ENCODE measurements around the gene TNS1.
A peak's percentile ranks its signal among the peaks of the same experiment; 100 is the strongest.
"Not testable (repeated sequence)": the region's sequence is repeated elsewhere in the genome, so short reads cannot be mapped to it uniquely, and the experiment has no call there.

Gene TNS1

DNA sequence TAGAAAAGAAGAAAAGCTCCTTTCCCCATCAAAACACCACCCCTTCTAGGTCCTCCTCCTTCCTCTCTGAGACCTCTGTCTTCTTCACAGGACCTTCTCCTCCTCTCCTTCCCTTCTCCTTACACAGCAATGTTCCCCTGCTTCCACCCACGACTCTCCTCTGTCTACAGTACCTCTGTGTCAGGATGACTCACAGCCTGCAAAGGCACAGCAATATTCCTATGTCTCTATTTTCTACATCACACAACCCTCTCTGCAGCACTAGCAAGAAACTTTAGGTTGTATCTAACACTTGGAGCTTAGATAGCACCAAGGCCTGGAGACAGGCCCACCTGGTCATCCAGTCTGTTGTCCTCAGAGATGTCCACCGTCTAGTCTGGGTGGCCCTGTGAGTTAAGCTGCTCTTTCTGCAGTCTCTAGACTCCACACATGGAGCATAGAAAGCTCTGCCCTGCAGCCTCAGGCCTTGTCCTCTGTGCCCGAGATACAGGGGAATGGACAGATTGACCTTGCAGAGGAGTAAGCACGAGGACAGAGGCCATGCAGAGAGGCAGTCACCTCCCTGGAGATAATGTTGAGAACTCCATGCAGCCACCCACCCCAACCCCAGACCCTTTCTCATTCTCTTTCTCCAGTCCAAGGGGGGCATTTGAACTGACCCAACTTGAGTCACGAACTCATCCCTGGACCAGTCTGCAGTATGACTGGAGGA, 212.0 kb downstream of the TNS1 start:
- no peak for DNase-seq

DNA sequence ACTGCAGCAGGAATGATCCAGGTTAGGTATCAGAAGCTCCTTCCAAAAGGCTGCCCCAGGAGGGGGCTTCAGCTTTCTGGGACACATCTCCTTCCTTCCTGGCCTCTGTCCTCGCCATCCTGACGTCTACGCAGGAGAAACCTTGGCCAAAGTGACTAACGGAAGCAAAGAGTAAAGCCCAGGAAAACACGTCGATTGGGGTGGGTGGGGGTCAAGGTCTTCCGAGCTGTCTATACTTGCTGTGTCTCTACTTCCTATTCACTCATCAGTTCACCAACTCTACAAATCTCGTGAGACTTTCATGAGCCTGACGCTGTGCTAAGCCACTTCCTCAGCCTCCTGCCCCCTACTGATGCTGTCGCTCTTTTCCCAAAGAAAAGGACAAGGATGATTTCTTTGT, 212.6 kb downstream of the TNS1 start:
- DNase-seq = peak; percentile 29

DNA sequence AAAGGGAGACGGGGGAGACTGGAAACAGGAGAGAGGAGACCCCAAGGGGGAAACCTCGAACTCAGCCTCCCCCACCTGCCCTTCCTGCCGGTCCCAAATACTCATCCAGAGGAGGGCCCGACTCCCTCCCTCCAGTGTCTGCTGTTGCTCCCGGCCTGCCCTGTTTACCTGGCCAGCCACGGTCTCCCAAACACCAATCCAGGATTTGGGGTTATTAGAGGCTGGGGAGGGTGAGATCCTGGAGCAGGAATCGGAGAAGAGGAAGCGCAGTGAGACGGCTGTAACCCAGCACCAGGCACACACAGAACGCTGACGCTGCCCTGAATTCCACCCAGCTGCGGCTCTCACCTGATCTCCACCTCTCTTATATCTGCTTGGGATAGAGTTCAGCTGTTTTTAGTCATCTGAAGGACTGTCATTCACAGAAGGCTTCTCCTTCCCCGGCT, 213.0 kb downstream of the TNS1 start:
- peak; percentile 24 for DNase-seq

DNA sequence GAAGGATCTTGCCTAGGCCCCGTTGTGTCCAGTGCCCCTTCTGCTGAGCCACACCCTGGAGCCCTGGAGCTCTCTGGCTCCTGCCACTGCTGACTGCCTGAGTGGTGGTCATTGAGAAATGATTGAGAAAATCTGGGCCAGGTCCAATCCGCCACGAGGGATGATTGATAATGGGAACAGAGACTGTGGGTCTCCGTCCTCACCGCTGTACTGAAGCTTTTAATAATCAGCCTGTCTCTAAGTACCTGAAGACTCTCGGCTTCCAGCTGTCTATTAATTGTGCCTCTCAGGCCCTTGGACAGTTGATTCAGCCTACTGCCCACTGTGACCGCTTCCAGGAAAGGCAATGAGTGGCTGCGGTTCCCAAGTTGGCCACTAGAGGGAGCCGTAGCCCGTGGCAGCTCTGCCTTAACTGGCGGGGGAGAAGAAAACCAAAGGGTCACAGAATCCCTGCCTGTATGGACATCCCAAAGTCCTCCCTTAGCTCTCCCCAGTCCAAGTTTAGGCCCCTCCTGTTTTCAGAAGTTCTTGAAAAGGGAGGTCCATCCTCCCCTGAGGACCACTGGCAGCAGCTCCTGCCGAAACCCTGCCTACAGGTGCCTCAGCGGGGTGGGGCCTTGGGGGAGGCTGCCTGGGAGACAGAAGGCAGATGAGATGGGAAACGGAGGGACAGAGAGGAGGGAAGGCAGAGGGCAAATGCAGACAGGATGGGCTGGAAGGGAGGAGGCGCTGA, 213.6 kb downstream of the TNS1 start:
- peak; percentile 80 for DNase-seq

DNA sequence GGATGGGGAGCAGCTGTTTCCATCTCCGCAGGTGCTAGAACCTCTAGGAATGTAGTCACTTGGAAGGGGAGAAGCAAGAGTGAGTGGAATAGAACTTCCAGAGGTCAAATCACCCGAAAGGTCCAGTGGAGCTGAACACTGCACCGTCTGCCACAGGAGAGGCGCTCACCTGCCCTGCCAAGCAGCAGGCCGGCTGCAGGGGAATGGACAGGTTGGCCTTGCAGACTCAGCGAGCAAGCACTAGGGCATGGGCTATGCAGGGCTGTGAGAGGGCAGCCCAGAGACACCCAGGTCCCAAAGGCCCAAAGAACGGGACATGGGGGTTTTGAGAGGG, 214.2 kb downstream of the TNS1 start:
- no peak for DNase-seq

DNA sequence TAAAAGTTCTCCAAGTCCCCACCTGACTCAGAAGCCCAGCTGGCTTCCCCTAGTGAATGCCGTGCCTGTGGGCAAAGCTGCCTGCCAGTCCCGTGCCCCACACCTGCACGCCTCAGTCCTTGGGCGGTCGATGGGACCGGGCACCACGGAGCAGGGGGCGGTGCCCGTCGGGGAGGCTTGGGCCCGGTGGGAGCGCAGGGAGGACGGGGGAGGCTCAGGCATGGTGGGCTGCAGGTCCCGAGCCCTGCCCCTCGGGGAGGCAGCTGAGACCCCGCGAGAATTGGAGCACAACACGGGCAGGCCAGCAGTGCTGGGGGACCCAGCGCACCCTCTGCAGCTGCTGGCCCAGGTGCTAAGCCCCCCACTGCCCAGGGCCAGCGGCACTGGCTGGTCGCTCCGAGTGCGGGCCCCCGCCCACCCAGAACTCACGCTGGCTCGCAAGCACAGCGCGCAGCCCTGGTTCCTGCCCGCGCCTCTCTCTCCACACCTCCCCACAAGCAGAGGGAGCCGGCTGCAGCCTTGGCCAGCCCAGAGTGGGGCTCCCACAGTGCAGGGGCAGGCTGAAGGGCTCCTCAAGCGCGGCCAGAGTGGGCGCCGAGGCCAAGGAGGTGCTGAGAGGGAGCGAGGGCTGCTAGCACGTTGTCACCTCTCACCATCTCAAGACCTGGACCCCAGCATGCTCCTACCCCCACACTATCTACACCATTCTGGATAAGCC, 215.5 kb downstream of the TNS1 start:
- DNase-seq = no peak

DNA sequence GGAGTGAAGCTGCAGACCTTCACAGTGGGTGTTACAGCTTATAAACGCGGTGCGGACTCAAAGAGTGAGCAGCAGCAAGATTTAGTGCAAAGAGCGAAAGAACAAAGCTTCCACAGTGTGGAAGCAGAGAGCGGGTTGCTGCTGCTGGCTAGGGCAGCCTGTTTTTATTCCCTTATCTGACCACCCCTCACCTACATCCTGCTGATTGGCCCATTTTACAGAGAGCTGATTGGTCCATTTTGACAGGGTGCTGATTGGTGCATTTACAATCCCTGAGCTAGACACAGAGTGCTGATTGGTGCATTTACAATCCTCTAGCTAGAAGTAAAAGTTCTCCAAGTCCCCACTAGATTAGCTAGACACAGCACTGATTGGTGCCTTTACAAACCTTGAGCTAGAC, 216.2 kb downstream of the TNS1 start:
- not testable (repeated sequence) for DNase-seq

DNA sequence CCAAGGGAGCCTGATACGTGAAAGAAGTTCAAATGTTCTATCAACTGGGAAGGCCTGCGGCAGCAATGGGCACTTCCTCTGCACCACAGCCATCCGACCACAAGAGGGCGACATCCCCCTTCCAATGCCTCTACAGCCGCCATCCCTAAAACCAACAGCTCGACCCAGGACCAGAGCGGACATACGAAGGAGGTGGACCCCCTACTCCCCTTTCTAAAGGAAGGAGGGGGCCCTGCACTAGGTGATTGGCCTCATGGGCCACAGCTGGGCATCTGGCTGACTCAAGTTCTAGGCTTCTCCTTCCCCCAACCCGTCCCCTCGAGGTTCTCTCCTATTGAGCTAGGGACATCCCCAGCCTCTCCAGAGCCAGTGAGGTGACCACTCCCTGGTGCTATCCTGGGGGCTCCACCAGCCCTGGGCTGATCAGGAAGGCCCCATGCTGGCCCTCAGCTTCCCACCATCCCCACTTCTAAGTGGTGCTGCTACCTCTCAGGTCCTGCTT, 217.2 kb downstream of the TNS1 start:
- peak; percentile 77 for DNase-seq

DNA sequence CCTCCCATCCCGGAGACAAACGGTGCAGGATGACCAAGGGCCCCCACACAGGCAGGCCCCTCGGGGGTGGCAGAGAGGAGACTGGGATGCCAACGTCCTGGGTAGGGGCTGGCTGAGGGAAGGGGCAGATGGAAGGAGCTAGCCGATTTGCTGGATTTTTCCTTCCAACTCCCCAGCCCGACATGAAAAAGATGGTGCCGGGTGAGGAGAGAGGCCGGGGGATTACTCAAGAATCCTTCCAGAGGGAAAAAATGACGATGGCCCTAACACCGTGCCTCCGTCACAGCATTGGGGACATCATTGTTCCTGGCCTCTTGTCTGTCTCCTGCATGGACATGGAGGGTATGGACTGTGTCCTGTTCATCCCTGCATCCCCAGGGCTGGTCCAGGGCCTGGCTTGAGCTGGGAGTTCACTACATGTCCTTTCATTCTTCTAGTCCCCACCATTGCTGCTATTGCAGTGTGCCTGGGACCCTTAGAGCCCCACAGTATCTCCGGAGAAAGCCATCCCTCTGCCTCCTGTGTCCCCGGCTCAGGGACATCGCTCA, 217.7 kb downstream of the TNS1 start:
- no peak for DNase-seq

DNA sequence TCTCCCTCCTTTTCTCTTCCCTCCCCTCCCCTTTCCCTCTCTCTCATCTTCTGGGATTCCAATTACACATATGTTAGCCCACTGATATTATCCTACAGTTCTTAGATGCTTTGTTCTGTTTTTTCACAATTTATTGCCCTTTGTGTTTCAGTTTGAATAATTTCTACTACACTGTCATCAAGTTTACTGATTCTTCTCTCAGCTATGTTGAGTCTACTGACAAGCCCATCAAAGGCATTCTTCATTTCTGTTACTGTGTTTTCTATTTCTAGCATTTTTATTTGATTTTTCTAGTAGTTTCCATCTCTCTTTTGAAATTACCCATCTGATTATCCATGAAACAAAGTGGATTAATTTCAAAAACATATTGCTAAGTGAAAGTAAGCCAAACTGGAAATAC, 219.6 kb downstream of the TNS1 start:
- DNase-seq = no peak

DNA sequence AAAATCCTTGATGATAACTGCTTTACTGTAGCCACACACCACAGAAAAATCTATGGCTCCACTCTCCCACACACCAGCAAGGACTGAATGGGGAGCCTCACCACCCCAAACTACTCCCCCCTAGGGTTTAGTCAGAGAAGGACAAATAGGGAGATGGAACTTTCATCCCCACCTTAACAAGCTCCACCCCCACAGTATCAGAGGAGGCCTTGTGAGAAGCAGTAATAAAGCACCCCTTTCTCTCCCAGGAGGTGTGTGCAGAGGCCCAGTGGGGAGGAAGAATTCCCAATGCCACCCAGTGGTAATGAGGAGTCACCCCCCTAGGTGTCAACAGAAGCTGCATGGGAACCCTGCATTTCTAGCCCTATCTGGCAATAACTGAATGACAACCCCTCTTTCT, 224.9 kb downstream of the TNS1 start:
- no peak for DNase-seq

DNA sequence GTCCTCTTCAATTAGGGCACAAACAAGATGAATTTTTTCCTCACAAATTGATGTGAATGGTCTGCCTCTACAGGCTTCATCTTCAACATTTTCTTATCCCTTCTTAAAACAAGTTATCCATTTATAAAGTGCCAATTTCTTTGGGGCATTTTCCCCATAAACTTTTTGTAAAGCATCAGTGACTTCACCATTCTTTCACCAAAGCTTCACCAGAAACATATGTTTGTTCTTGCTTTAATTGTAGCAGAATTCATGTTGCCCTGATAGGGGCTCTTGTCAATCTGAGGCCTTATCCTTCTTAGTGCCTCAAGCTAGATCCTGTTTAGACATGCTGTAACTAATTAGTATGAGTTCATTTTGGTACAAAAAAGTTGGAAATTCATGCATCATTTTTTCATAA, 226.2 kb downstream of the TNS1 start:
- no peak for DNase-seq

DNA sequence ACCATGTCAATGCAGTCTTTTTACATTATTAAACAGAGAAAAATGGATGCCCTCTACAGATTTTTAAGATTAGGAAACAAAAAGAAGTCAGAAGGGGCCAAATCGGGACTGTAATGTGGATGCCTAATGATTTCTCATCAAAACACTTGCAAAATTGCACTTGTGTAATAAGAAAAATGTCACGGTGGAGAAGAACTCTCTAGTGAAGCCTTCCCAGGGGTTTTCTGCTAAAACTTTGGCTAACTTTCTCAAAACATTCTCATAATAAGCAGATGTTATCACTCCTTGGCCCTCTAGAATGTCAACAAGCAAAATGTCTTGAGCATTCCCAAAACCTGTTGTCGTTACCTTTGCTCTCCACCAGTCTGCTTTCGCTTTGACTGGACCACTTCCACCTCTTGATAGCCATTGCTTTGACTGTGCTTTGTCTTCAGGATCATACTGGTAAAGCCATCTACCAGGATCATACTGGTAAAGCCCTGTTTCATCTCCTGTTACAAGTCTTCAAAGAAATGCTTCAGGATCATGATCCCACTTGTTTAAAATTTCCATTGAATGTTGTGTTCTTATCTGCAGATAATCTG, 226.8 kb downstream of the TNS1 start:
- DNase-seq = no peak

DNA sequence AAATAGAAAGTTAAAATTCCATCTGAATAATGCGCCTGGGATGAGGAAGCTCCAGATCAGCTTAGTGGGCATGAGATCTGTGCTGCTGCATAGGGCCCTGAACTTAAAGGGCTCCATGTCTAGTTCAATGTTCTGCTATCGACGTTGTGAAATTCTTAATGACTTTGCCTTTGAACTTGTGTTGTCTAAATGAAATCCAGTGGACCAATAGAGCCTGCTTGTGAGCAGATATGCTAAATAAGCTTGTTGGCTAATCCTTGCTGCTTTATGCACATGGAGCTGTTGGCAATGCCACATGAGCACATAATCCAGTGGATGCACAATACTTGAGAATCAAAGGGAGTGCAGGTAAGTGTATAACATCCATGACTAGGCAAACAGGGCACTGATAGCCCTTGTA, 228.6 kb downstream of the TNS1 start:
- DNase-seq = no peak

DNA sequence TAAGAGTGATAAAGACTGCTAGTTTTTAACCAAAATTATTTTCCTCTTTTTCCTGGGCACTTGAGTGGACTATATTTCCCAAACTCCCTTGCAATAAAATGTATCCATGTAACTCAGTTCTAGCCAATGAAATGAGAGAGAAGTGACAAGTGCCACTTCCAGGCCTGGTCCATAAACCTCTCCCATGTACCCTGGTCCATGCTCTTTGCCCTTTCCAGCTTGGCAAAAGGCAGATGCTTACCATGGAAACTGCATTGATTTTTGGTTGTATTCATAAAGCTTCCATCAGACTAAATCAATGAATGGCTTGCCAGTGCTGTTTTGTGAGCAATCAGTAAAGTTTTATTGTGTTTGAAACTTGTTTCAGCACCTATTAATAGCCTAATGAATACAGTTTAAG, 229.3 kb downstream of the TNS1 start:
- DNase-seq = no peak

DNA sequence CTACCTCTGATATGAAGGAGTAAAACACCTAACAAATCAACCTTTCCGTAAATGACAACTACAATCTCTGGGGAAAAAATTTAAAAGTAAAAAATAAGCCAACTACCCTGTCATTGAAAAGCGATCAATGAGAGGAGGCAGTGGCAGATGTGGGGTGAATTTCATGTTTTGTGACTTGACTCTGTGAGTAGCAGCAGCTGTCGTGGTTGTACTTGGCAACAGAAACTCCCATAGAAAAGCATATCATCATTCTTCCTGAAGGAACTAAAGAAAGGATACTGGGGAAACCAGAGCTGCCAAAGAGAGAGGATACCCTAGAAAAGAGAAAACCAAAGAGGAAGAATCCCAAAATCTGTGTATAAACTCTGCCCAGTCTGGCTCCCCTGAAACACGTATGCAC, 236.4 kb downstream of the TNS1 start:
- DNase-seq = no peak

DNA sequence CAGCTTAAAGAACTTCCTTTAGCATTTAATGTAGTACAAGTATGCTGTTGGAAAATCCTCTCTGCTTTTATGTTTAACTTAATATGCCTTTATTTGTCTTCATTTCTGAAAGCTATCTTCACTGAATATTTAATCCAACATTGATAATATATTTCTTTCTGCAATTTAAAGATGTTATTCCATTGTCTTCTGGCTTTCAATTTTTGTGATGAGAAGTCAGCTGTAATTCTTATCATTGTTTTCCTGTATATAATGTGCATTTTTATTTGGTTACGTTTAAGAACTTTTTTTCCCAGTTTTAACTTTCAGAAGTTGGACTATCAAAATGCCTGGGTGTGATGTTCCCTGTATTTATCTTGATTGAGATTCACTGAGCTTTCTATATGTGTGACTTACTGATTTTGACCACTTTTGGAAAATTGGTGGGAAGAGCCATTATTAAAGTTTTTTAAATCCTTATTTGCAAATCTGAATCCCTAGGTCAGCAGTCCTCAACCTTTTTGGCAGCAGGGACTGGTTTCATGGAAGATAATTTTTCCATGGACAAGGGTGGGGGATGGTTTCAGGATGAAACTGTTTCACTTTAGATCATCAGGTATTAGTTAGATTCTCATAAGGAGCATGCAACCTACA, 241.0 kb downstream of the TNS1 start:
- no peak for DNase-seq

DNA sequence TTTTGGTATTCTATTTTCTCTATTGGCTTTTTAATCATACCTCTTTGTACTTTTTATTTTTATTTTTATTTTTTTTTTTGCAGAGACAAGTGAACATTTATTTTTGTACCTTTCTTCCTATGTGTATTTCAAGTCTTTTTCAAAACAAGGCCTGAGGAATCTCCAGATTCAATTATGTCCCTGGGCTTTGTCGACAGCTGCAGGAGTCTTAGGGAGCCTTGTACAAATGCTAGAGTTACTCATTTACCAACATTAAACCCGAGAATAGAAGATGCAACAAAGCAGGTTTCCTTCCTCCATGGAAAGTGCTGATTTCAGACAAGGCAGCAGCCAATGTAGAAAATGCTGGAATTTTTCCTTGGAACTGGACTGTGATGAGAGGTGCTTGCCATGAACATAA, 242.8 kb downstream of the TNS1 start:
- DNase-seq = no peak

DNA sequence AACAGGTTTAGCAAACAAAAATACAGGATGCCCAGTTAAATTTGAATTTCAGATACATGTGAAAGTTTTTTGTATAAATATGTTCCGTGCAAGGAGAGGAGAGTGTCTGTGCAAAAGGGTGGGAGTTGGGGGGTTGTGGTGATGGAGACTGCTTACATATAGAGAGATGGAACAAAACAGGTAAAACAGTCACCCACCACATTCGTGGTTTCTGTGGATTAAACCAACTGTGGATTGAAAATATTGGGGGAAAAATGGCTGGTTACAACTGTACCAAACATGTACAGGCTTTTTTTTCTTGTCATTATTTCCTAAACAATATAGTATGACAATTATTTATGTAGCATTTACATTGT, 245.7 kb downstream of the TNS1 start:
- DNase-seq = no peak

DNA sequence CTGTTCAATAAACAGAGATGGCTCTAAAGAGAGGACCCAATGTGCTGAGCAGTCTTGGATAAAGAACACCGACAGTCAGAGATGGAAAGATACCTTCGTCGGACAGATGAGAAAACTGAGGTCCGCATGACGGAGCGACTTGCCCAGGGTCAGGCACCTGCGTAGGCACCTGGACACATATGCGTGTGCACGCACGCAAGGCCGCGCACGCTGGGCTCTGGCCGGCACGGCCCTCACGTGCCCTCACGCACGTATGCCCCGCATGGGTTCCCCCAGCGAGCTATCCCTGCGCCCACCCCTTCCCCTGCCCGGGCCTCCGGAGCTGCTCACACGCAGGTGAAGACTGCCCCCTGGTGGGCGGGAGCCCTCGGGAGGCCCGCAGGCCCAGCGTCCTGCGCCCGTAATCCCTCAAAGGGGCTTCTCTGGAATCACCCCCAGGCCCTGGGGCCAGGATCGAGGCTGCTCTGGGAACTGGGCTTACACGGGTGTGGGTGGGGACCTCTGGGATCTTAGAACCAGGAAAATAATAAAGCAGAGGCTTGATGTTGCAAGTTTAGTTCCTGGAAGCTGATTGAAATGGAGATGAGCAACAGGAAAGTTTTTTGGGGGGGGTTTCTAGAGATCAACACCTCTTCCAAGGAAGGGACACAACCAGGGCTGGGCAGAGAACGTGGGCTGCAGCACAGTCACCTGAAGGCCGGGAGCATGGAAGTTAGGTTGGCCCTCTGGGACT, 246.3 kb downstream of the TNS1 start:
- peak; percentile 76 for DNase-seq

DNA sequence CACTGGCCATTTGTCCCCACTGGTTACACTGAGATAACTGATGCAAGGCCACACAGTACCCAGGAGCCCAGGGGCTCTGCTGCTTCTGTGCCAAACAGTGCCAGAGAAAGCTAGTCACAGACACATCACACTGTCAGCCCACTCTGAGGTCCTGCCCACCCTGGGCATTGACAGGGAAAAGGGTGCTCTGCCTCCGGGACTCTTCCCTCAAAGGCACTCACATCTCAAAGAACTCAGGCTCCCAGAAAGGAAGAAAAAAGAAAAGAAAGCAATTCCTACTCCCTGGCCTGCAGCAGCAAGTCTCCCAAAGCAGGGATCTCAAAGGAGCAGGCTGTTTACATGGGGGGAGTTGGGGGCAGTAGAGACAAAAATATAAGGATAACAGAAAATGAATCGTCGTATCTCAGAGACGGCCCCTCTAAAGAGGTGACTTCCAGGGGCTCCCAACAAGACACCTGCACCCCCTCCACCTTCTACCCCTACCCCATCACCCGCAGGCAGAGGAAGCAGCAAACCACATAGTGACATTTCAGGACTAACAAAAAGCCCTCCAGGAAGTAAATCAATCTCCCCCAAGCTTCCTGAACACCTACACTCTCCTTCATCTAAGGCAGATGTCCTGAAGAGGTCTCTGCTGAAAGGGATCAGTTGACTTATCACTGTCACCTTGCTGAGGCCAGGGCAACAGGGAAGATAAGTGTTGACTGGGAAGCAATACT, 247.6 kb downstream of the TNS1 start:
- DNase-seq = no peak
